ENCODE results near the gene IL5RA. TPM values are rescaled to one million over a fixed set of nuclear protein-coding genes. Genes with fewer than 3 reads are reported as not detected.

IL5RA gene
- total RNA-seq, 4 donors from 2014 or later: 0.15 to 0.81 (median 0.72) TPM; not detected in 1

Small RNA genes lying within 50 kb of the gene (small RNA-seq; reads per million reads assigned to genes)
- 0 reads per million in 4 donors for gene RF00416

Other genes starting within 250 kb of the IL5RA start
- gene TRNT1, start 16.6 kb upstream of the IL5RA start, total RNA-seq: 10 to 100 TPM in 2 of 4 donors, 1 to 10 TPM in 2; 8.7 to 20.6 (median 12.2) TPM
- 100 to 1,000 TPM in 3 of 4 donors, 10 to 100 TPM in 1; 56.1 to 205 (median 124) TPM for gene CRBN, start 69.3 kb upstream of the IL5RA start, total RNA-seq

All from gastroesophageal sphincter (tissue), 4 donors.